Panc1 (cell line): ENCODE results near the gene RBCK1. TPM values are rescaled to one million over a fixed set of nuclear protein-coding genes. Genes with fewer than 3 reads are reported as not detected.

ENCODE experiments used
- ATAC-seq: fragments of 200-7000 bp; cut with Tn5 transposase; 2 replicates; pipeline ENCODE4 v1.9.1; 2020; ENCODE audit warnings: mild to moderate bottlenecking, moderate library complexity
- BruUV-seq: library from RNA; stranded (reverse); fragments of 400-500 nt; replicated peaks from 2 replicates; lab custom pipeline; 2021; lab: Mats Ljungman, UMichigan
- CTCF ChIA-PET: fragments of 300-600 bp; sonication (Branson Sonifier 250); formaldehyde crosslinking; loops from one replicate; lab custom pipeline; 2022; ENCODE audit warnings: antibody characterized with exemption; lab: Charles Lee
- POLR2A ChIA-PET: fragments of 300-600 bp; sonication (Branson Sonifier 250); formaldehyde crosslinking; loops from one replicate; lab custom pipeline; 2022; ENCODE audit warnings: antibody characterized with exemption; lab: Charles Lee
- DNase-seq: peaks from one replicate; pipeline ENCODE4 v3.0.0-alpha.2; 2010; ENCODE audit warnings: low read depth, low spot score
- H3K27ac ChIP-seq: 2 replicates; pipeline ENCODE4 v1.5.1; 2011; ENCODE audit warnings: mild to moderate bottlenecking, low read length, inconsistent platforms
- H3K27me3 ChIP-seq: fragments of 200-500 bp; sonication (Bioruptor generic); 2 replicates; pipeline ENCODE4 v1.6.0; 2014; ENCODE audit warnings: low read length, inconsistent platforms; ENCODE audit not compliant: control insufficient read depth, insufficient read depth
- H3K36me3 ChIP-seq: fragments of 200-500 bp; sonication (Bioruptor generic); 2 replicates; pipeline ENCODE4 v1.5.1; 2014; ENCODE audit warnings: inconsistent platforms, mild to moderate bottlenecking, low read length, moderate library complexity; ENCODE audit not compliant: control insufficient read depth, insufficient read depth
- H3K4me1 ChIP-seq: 2 replicates; pipeline ENCODE4 v1.5.1; 2011; ENCODE audit warnings: inconsistent platforms, mild to moderate bottlenecking, low read length, moderate library complexity; ENCODE audit not compliant: control insufficient read depth, insufficient read depth
- H3K4me3 ChIP-seq, 2 experiments: 2 replicates each; pipeline ENCODE4 v1.5.1; 2011 to 2012; ENCODE audit warnings: low read depth in 2 of 2, low read length in 2 of 2, mild to moderate bottlenecking in 2 of 2, inconsistent platforms in 1 of 2, moderate library complexity in 1 of 2
- H3K9me3 ChIP-seq: fragments of 200-500 bp; sonication (Bioruptor generic); 2 replicates; pipeline ENCODE4 v1.5.1; 2014; ENCODE audit warnings: low read depth, mild to moderate bottlenecking, inconsistent platforms, low read length, moderate library complexity; ENCODE audit not compliant: control insufficient read depth, insufficient read depth
- POLR2AphosphoS5 ChIP-seq: IDR thresholded peaks from 2 replicates; pipeline ENCODE4 v1.6.1; 2012; ENCODE audit warnings: mild to moderate bottlenecking, low read depth, low read length, moderate library complexity
- REST ChIP-seq, 2 experiments: IDR thresholded peaks; 2 replicates each; pipeline ENCODE4 v1.6.1; 2011 to 2012; ENCODE audit warnings: low read depth in 2 of 2, control low read depth in 1 of 2, low read length in 1 of 2, mild to moderate bottlenecking in 1 of 2, moderate library complexity in 1 of 2; ENCODE audit not compliant: insufficient read depth in 1 of 2
- SIN3A ChIP-seq: IDR thresholded peaks from 2 replicates; pipeline ENCODE4 v1.6.1; 2012; ENCODE audit warnings: low read depth, mild to moderate bottlenecking, low read length, moderate library complexity, borderline replicate concordance; ENCODE audit not compliant: insufficient read depth
- TCF7L2 ChIP-seq: IDR thresholded peaks from 2 replicates; pipeline ENCODE4 v1.6.1; 2011; ENCODE audit warnings: mild to moderate bottlenecking, low read depth, low read length, inconsistent platforms
- in situ Hi-C: cut with HindIII; loops from 2 replicates; pipeline ENCODE4 v1.10.0; 2016; ENCODE audit warnings: low sequenced_read_pairs, low pct_unique_long_range_greater_than_20kb
- intact Hi-C: fragments of 100-400 bp; cut with micrococcal nuclease; formaldehyde crosslinking; loops from one replicate; pipeline ENCODE4 v1.10.0; 2022; ENCODE audit not compliant: unreplicated experiment
- total RNA-seq: library from RNA; stranded (reverse); gene quantifications from one replicate; pipeline ENCODE4 v1.2.1, GENCODE V29; 2021; ENCODE audit not compliant: unreplicated experiment
- TF ChIP-seq, protein P1 (sequence below): fragments of 450-650 bp; IDR thresholded peaks from 2 replicates; pipeline ENCODE4 v1.5.1; 2017; ENCODE audit warnings: mild to moderate bottlenecking

The RBCK1 gene
- total RNA-seq, 1 experiment from 2014 or later: 97.1 TPM

DNA sequence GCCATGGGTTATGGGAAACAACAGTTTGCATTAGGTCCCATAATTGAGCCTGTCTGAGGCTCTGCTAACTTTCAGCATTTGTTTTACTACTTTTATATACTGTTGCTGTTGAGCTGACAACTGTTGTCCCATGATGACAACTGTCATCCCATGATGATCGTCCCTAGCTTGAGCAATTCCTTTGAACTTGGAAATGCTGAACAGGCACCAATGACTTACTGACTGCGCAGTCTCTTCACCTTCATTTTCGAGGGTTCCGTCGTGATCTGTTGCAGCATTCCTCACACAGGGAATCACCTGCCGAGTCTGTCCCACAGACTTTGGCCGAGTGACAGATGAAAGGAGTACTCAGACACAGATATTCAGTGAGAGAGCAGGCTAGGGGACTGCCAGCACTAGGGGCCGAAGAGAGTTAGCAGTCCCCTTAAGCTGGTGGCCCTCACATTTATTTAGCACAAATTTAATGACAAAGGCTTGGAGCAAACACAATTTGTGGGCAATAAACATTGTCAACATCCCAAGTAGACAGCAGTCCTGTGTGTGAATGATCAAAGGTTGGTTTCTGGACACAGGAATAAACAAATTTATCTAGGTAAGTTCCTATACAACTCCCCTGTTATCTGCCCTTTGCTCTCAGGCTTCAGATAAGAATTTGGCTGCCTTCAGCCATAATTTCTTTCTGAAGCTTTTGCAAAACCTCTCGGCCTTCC lies 64.2 kb downstream of the RBCK1 start:
- no peak for ATAC-seq
- Histone ChIP-seq H3K27me3 (no peaks in the 10 kb centered on the region), H3K9me3 (no peaks in the 10 kb centered on the region), H3K36me3 (no peaks in the 10 kb centered on the region), H3K27ac (no peak overlapping the region), H3K4me1 (no peaks in the 10 kb centered on the region), H3K4me3 (no peak overlapping the region)
- intact Hi-C loops: no loop called here
- TF ChIP-seq, protein P1, sequence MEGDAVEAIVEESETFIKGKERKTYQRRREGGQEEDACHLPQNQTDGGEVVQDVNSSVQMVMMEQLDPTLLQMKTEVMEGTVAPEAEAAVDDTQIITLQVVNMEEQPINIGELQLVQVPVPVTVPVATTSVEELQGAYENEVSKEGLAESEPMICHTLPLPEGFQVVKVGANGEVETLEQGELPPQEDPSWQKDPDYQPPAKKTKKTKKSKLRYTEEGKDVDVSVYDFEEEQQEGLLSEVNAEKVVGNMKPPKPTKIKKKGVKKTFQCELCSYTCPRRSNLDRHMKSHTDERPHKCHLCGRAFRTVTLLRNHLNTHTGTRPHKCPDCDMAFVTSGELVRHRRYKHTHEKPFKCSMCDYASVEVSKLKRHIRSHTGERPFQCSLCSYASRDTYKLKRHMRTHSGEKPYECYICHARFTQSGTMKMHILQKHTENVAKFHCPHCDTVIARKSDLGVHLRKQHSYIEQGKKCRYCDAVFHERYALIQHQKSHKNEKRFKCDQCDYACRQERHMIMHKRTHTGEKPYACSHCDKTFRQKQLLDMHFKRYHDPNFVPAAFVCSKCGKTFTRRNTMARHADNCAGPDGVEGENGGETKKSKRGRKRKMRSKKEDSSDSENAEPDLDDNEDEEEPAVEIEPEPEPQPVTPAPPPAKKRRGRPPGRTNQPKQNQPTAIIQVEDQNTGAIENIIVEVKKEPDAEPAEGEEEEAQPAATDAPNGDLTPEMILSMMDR: no peak
- no peak for TF ChIP-seq POLR2AphosphoS5
- TF ChIP-seq SIN3A: no peak
- no peak for TF ChIP-seq REST (IDR thresholded peaks at IDR 0.05; ENCODE audit: insufficient read depth in 1 of 2, low read depth in 2 of 2, low read length in 1 of 2)
- TF ChIP-seq TCF7L2: no peak
- no TSS peak for BruUV-seq
- in situ Hi-C loops: no loop called here
- no peak for DNase-seq
- ChIA-PET POLR2A (no interaction called here), CTCF (no interaction called here)

GRCh38 chr20:472889-473292 lies 64.8 kb downstream of the RBCK1 start:
- Histone ChIP-seq H3K4me1 (no peaks in the 10 kb centered on the region), H3K36me3 (no peaks in the 10 kb centered on the region), H3K27ac (no peak overlapping the region), H3K27me3 (no peaks in the 10 kb centered on the region), H3K4me3 (no peak overlapping the region), H3K9me3 (no peaks in the 10 kb centered on the region)
- CTCF ChIA-PET: no interaction called here
- POLR2A ChIA-PET: no interaction called here
- no TSS peak for BruUV-seq
- ATAC-seq (0 out of 2 replicates have a peak, but pooled peaks have one; percentile 32), DNase-seq (no peak)
- intact Hi-C loops (no loop called here), in situ Hi-C loops (no loop called here)
- TF ChIP-seq, protein P1: no peak
- no peak for TF ChIP-seq SIN3A
- no peak for TF ChIP-seq REST (IDR thresholded peaks at IDR 0.05; ENCODE audit: insufficient read depth in 1 of 2, low read depth in 2 of 2, low read length in 1 of 2)
- TF ChIP-seq POLR2AphosphoS5: no peak
- no peak for TF ChIP-seq TCF7L2
